Panc1 (cell line): ENCODE data around the gene FCN2. TPM values are rescaled to one million over a fixed set of nuclear protein-coding genes. Genes with fewer than 3 reads are reported as not detected.

Source experiments
- ATAC-seq: fragments of 200-7000 bp; cut with Tn5 transposase; 2 replicates; pipeline ENCODE4 v1.9.1; 2020; ENCODE audit warnings: mild to moderate bottlenecking, moderate library complexity
- BruUV-seq: library from RNA; stranded (reverse); fragments of 400-500 nt; replicated peaks from 2 replicates; lab custom pipeline; 2021; lab: Mats Ljungman, UMichigan
- CTCF ChIA-PET: fragments of 300-600 bp; sonication (Branson Sonifier 250); formaldehyde crosslinking; loops from one replicate; lab custom pipeline; 2022; ENCODE audit warnings: antibody characterized with exemption; lab: Charles Lee
- POLR2A ChIA-PET: fragments of 300-600 bp; sonication (Branson Sonifier 250); formaldehyde crosslinking; loops from one replicate; lab custom pipeline; 2022; ENCODE audit warnings: antibody characterized with exemption; lab: Charles Lee
- DNase-seq: peaks from one replicate; pipeline ENCODE4 v3.0.0-alpha.2; 2010; ENCODE audit warnings: low read depth, low spot score
- H3K27ac ChIP-seq: 2 replicates; pipeline ENCODE4 v1.5.1; 2011; ENCODE audit warnings: mild to moderate bottlenecking, low read length, inconsistent platforms
- H3K27me3 ChIP-seq: fragments of 200-500 bp; sonication (Bioruptor generic); 2 replicates; pipeline ENCODE4 v1.6.0; 2014; ENCODE audit warnings: low read length, inconsistent platforms; ENCODE audit not compliant: control insufficient read depth, insufficient read depth
- H3K36me3 ChIP-seq: fragments of 200-500 bp; sonication (Bioruptor generic); 2 replicates; pipeline ENCODE4 v1.5.1; 2014; ENCODE audit warnings: inconsistent platforms, mild to moderate bottlenecking, low read length, moderate library complexity; ENCODE audit not compliant: control insufficient read depth, insufficient read depth
- H3K4me1 ChIP-seq: 2 replicates; pipeline ENCODE4 v1.5.1; 2011; ENCODE audit warnings: inconsistent platforms, mild to moderate bottlenecking, low read length, moderate library complexity; ENCODE audit not compliant: control insufficient read depth, insufficient read depth
- H3K4me3 ChIP-seq, 2 experiments: 2 replicates each; pipeline ENCODE4 v1.5.1; 2011 to 2012; ENCODE audit warnings: low read depth in 2 of 2, low read length in 2 of 2, mild to moderate bottlenecking in 2 of 2, inconsistent platforms in 1 of 2, moderate library complexity in 1 of 2
- H3K9me3 ChIP-seq: fragments of 200-500 bp; sonication (Bioruptor generic); 2 replicates; pipeline ENCODE4 v1.5.1; 2014; ENCODE audit warnings: low read depth, mild to moderate bottlenecking, inconsistent platforms, low read length, moderate library complexity; ENCODE audit not compliant: control insufficient read depth, insufficient read depth
- CTCF ChIP-seq: fragments of 450-650 bp; IDR thresholded peaks from 2 replicates; pipeline ENCODE4 v1.5.1; 2017; ENCODE audit warnings: mild to moderate bottlenecking
- POLR2AphosphoS5 ChIP-seq: IDR thresholded peaks from 2 replicates; pipeline ENCODE4 v1.6.1; 2012; ENCODE audit warnings: mild to moderate bottlenecking, low read depth, low read length, moderate library complexity
- REST ChIP-seq, 2 experiments: IDR thresholded peaks; 2 replicates each; pipeline ENCODE4 v1.6.1; 2011 to 2012; ENCODE audit warnings: low read depth in 2 of 2, control low read depth in 1 of 2, low read length in 1 of 2, mild to moderate bottlenecking in 1 of 2, moderate library complexity in 1 of 2; ENCODE audit not compliant: insufficient read depth in 1 of 2
- SIN3A ChIP-seq: IDR thresholded peaks from 2 replicates; pipeline ENCODE4 v1.6.1; 2012; ENCODE audit warnings: low read depth, mild to moderate bottlenecking, low read length, moderate library complexity, borderline replicate concordance; ENCODE audit not compliant: insufficient read depth
- TCF7L2 ChIP-seq: IDR thresholded peaks from 2 replicates; pipeline ENCODE4 v1.6.1; 2011; ENCODE audit warnings: mild to moderate bottlenecking, low read depth, low read length, inconsistent platforms
- in situ Hi-C: cut with HindIII; loops from 2 replicates; pipeline ENCODE4 v1.10.0; 2016; ENCODE audit warnings: low sequenced_read_pairs, low pct_unique_long_range_greater_than_20kb
- intact Hi-C: fragments of 100-400 bp; cut with micrococcal nuclease; formaldehyde crosslinking; loops from one replicate; pipeline ENCODE4 v1.10.0; 2022; ENCODE audit not compliant: unreplicated experiment
- total RNA-seq: library from RNA; stranded (reverse); gene quantifications from one replicate; pipeline ENCODE4 v1.2.1, GENCODE V29; 2021; ENCODE audit not compliant: unreplicated experiment

The FCN2 gene
- total RNA-seq, 1 experiment from 2014 or later: not detected

GRCh38 chr9:134917431-134918373 lies 37.1 kb downstream of the FCN2 start, which contains the start of gene FCN1:
Gene FCN1 (minus strand): TSS chr9:134917912. CDS start chr9:134917871, 41 bp downstream.
- ChIA-PET CTCF (no interaction called here), POLR2A (no interaction called here)
- intact Hi-C loops: no loop called here
- no peak within 1 kb of the TSS for H3K27ac ChIP-seq
- ATAC-seq: no peak
- no peak for TF ChIP-seq TCF7L2
- no peak for TF ChIP-seq SIN3A
- no peak for TF ChIP-seq CTCF
- TF ChIP-seq POLR2AphosphoS5: no peak
- no peak for TF ChIP-seq REST (IDR thresholded peaks at IDR 0.05; ENCODE audit: insufficient read depth in 1 of 2, low read depth in 2 of 2, low read length in 1 of 2)
- H3K36me3 ChIP-seq: no peaks in the 10 kb centered on the region
- in situ Hi-C loops: no loop called here
- H3K4me1 ChIP-seq: no peaks in the 10 kb centered on the region
- H3K4me3 ChIP-seq: no peak within 1 kb of the TSS
- no peaks in the 10 kb centered on the region; the same call in 1 of the 2 replicates for H3K27me3 ChIP-seq
- BruUV-seq: no TSS peak
- DNase-seq: no peak
- H3K9me3 ChIP-seq: no peaks in the 10 kb centered on the region; the same call in 1 of the 2 replicates

GRCh38 chr9:134918646-134919045 lies 38.0 kb downstream of the FCN2 start:
- Histone ChIP-seq H3K36me3 (no peaks in the 10 kb centered on the region), H3K27me3 (no peaks in the 10 kb centered on the region; the same call in 1 of the 2 replicates), H3K4me3 (no peak overlapping the region), H3K27ac (no peak overlapping the region), H3K4me1 (no peaks in the 10 kb centered on the region), H3K9me3 (no peaks in the 10 kb centered on the region; the same call in 1 of the 2 replicates)
- no peak for TF ChIP-seq CTCF
- TF ChIP-seq POLR2AphosphoS5: no peak
- TF ChIP-seq SIN3A: no peak
- no peak for TF ChIP-seq REST (IDR thresholded peaks at IDR 0.05; ENCODE audit: insufficient read depth in 1 of 2, low read depth in 2 of 2, low read length in 1 of 2)
- TF ChIP-seq TCF7L2: no peak
- no peak for ATAC-seq
- ChIA-PET POLR2A (no interaction called here), CTCF (no interaction called here)
- no TSS peak for BruUV-seq
- no peak for DNase-seq
- intact Hi-C loops (no loop called here), in situ Hi-C loops (no loop called here)
